ENCODE results near the gene ANO6. TPM values are rescaled to one million over a fixed set of nuclear protein-coding genes. Genes with fewer than 3 reads are reported as not detected.

Gene ANO6
- polyA plus RNA-seq, 2 donors = 2.6 to 6.9 TPM

GRCh38 chr12:45219621-45220020, 3.7 kb downstream of the ANO6 start:
- H3K4me3 ChIP-seq (ENCODE audit: low read depth in 1 of 2, low read length in 2 of 2) = no peak overlapping the region
- no peaks in the 10 kb centered on the region for H3K36me3 ChIP-seq (ENCODE audit: control insufficient read depth in 2 of 2, insufficient read depth in 2 of 2, low read length in 1 of 2)
- H3K4me1 ChIP-seq (ENCODE audit: control insufficient read depth in 2 of 2, insufficient read depth in 2 of 2, low read length in 1 of 2) = peaks cover 2 to 5% of the 10 kb centered on the region in 2 donors
- WGBS, 2 donors = 79 to 86% methylated on average over 2 of the region's 2 CpGs
- H3K27me3 ChIP-seq (ENCODE audit: control insufficient read depth in 1 of 2, insufficient read depth in 2 of 2, low read length in 2 of 2) = no peaks in the 10 kb centered on the region
- H3K27ac ChIP-seq (ENCODE audit: low read depth in 2 of 2, low read length in 1 of 2) = peak overlapping the region in 1 of 2 donors; percentile 3
- H3K9me3 ChIP-seq (ENCODE audit: control insufficient read depth in 2 of 2, insufficient read depth in 1 of 2, low read depth in 1 of 2, low read length in 1 of 2) = no peaks in the 10 kb centered on the region

- peaks cover 2 to 5% of the 10 kb centered on the region in 2 donors for H3K4me1 ChIP-seq (ENCODE audit: control insufficient read depth in 2 of 2, insufficient read depth in 2 of 2, low read length in 1 of 2)
- no peak overlapping the region for H3K27ac ChIP-seq (ENCODE audit: low read depth in 2 of 2, low read length in 1 of 2)
- no peak overlapping the region for H3K4me3 ChIP-seq (ENCODE audit: low read depth in 1 of 2, low read length in 2 of 2)
- H3K36me3 ChIP-seq (ENCODE audit: control insufficient read depth in 2 of 2, insufficient read depth in 2 of 2, low read length in 1 of 2) = no peaks in the 10 kb centered on the region
- H3K27me3 ChIP-seq (ENCODE audit: control insufficient read depth in 1 of 2, insufficient read depth in 2 of 2, low read length in 2 of 2) = no peaks in the 10 kb centered on the region
- no peaks in the 10 kb centered on the region for H3K9me3 ChIP-seq (ENCODE audit: control insufficient read depth in 2 of 2, insufficient read depth in 1 of 2, low read depth in 1 of 2, low read length in 1 of 2)
Measured at GRCh38 chr12:45220363-45220931, 4.6 kb downstream of the ANO6 start.

GRCh38 chr12:45220969-45221368, 5.1 kb downstream of the ANO6 start:
- Histone ChIP-seq H3K27ac (ENCODE audit: low read depth in 2 of 2, low read length in 1 of 2) (no peak overlapping the region), H3K36me3 (ENCODE audit: control insufficient read depth in 2 of 2, insufficient read depth in 2 of 2, low read length in 1 of 2) (no peaks in the 10 kb centered on the region), H3K9me3 (ENCODE audit: control insufficient read depth in 2 of 2, insufficient read depth in 1 of 2, low read depth in 1 of 2, low read length in 1 of 2) (no peaks in the 10 kb centered on the region), H3K4me3 (ENCODE audit: low read depth in 1 of 2, low read length in 2 of 2) (no peak overlapping the region), H3K4me1 (ENCODE audit: control insufficient read depth in 2 of 2, insufficient read depth in 2 of 2, low read length in 1 of 2) (peaks cover 2 to 5% of the 10 kb centered on the region in 2 donors), H3K27me3 (ENCODE audit: control insufficient read depth in 1 of 2, insufficient read depth in 2 of 2, low read length in 2 of 2) (no peaks in the 10 kb centered on the region)
- WGBS, 2 donors = 88 to 92% methylated on average over 6 of the region's 6 CpGs

- no peaks in the 10 kb centered on the region for H3K27me3 ChIP-seq (ENCODE audit: control insufficient read depth in 1 of 2, insufficient read depth in 2 of 2, low read length in 2 of 2)
- peaks cover 2 to 4% of the 10 kb centered on the region in 2 donors for H3K4me1 ChIP-seq (ENCODE audit: control insufficient read depth in 2 of 2, insufficient read depth in 2 of 2, low read length in 1 of 2)
- no peaks in the 10 kb centered on the region for H3K9me3 ChIP-seq (ENCODE audit: control insufficient read depth in 2 of 2, insufficient read depth in 1 of 2, low read depth in 1 of 2, low read length in 1 of 2)
- no peak overlapping the region for H3K4me3 ChIP-seq (ENCODE audit: low read depth in 1 of 2, low read length in 2 of 2)
- peak overlapping the region in 1 of 2 donors; percentile 33 for H3K27ac ChIP-seq (ENCODE audit: low read depth in 2 of 2, low read length in 1 of 2)
- WGBS, 2 donors = 47 to 75% methylated on average over 2 of the region's 2 CpGs
- no peaks in the 10 kb centered on the region for H3K36me3 ChIP-seq (ENCODE audit: control insufficient read depth in 2 of 2, insufficient read depth in 2 of 2, low read length in 1 of 2)
Measured at GRCh38 chr12:45223868-45224267, 8.0 kb downstream of the ANO6 start.

GRCh38 chr12:45224311-45224710, 8.4 kb downstream of the ANO6 start:
- H3K4me1 ChIP-seq (ENCODE audit: control insufficient read depth in 2 of 2, insufficient read depth in 2 of 2, low read length in 1 of 2) = peaks cover 2 to 3% of the 10 kb centered on the region in 2 donors
- no peaks in the 10 kb centered on the region for H3K9me3 ChIP-seq (ENCODE audit: control insufficient read depth in 2 of 2, insufficient read depth in 1 of 2, low read depth in 1 of 2, low read length in 1 of 2)
- no peak overlapping the region for H3K4me3 ChIP-seq (ENCODE audit: low read depth in 1 of 2, low read length in 2 of 2)
- WGBS, 2 donors = 45 to 46% methylated on average over 1 of the region's 1 CpG
- no peaks in the 10 kb centered on the region for H3K27me3 ChIP-seq (ENCODE audit: control insufficient read depth in 1 of 2, insufficient read depth in 2 of 2, low read length in 2 of 2)
- H3K27ac ChIP-seq (ENCODE audit: low read depth in 2 of 2, low read length in 1 of 2) = peak overlapping the region in 1 of 2 donors; percentile 33
- H3K36me3 ChIP-seq (ENCODE audit: control insufficient read depth in 2 of 2, insufficient read depth in 2 of 2, low read length in 1 of 2) = no peaks in the 10 kb centered on the region

GRCh38 chr12:45226021-45226420, 10.1 kb downstream of the ANO6 start:
- Histone ChIP-seq H3K36me3 (ENCODE audit: control insufficient read depth in 2 of 2, insufficient read depth in 2 of 2, low read length in 1 of 2) (no peaks in the 10 kb centered on the region), H3K27me3 (ENCODE audit: control insufficient read depth in 1 of 2, insufficient read depth in 2 of 2, low read length in 2 of 2) (no peaks in the 10 kb centered on the region), H3K4me1 (ENCODE audit: control insufficient read depth in 2 of 2, insufficient read depth in 2 of 2, low read length in 1 of 2) (no peaks in the 10 kb centered on the region), H3K4me3 (ENCODE audit: low read depth in 1 of 2, low read length in 2 of 2) (no peak overlapping the region), H3K27ac (ENCODE audit: low read depth in 2 of 2, low read length in 1 of 2) (no peak overlapping the region), H3K9me3 (ENCODE audit: control insufficient read depth in 2 of 2, insufficient read depth in 1 of 2, low read depth in 1 of 2, low read length in 1 of 2) (no peaks in the 10 kb centered on the region)

- Histone ChIP-seq H3K27me3 (ENCODE audit: control insufficient read depth in 1 of 2, insufficient read depth in 2 of 2, low read length in 2 of 2) (no peaks in the 10 kb centered on the region), H3K36me3 (ENCODE audit: control insufficient read depth in 2 of 2, insufficient read depth in 2 of 2, low read length in 1 of 2) (no peaks in the 10 kb centered on the region), H3K4me3 (ENCODE audit: low read depth in 1 of 2, low read length in 2 of 2) (no peak overlapping the region), H3K4me1 (ENCODE audit: control insufficient read depth in 2 of 2, insufficient read depth in 2 of 2, low read length in 1 of 2) (no peaks in the 10 kb centered on the region), H3K9me3 (ENCODE audit: control insufficient read depth in 2 of 2, insufficient read depth in 1 of 2, low read depth in 1 of 2, low read length in 1 of 2) (no peaks in the 10 kb centered on the region), H3K27ac (ENCODE audit: low read depth in 2 of 2, low read length in 1 of 2) (no peak overlapping the region)
- 87 to 88% methylated on average over 3 of the region's 3 CpGs for WGBS, 2 donors
Measured at GRCh38 chr12:45227316-45228067, 11.6 kb downstream of the ANO6 start.

GRCh38 chr12:45231515-45232145, 15.7 kb downstream of the ANO6 start:
- Histone ChIP-seq H3K36me3 (ENCODE audit: control insufficient read depth in 2 of 2, insufficient read depth in 2 of 2, low read length in 1 of 2) (no peaks in the 10 kb centered on the region), H3K27me3 (ENCODE audit: control insufficient read depth in 1 of 2, insufficient read depth in 2 of 2, low read length in 2 of 2) (no peaks in the 10 kb centered on the region), H3K27ac (ENCODE audit: low read depth in 2 of 2, low read length in 1 of 2) (peak overlapping the region in 1 of 2 donors; percentile 22), H3K4me3 (ENCODE audit: low read depth in 1 of 2, low read length in 2 of 2) (no peak overlapping the region), H3K9me3 (ENCODE audit: control insufficient read depth in 2 of 2, insufficient read depth in 1 of 2, low read depth in 1 of 2, low read length in 1 of 2) (no peaks in the 10 kb centered on the region), H3K4me1 (ENCODE audit: control insufficient read depth in 2 of 2, insufficient read depth in 2 of 2, low read length in 1 of 2) (peaks cover 3 to 6% of the 10 kb centered on the region in 2 donors)
- WGBS, 2 donors = 55 to 59% methylated on average over 3 of the region's 3 CpGs

GRCh38 chr12:45232146-45232755, 16.4 kb downstream of the ANO6 start:
- Histone ChIP-seq H3K27ac (ENCODE audit: low read depth in 2 of 2, low read length in 1 of 2) (peak overlapping the region; percentile 54 to 68), H3K9me3 (ENCODE audit: control insufficient read depth in 2 of 2, insufficient read depth in 1 of 2, low read depth in 1 of 2, low read length in 1 of 2) (no peaks in the 10 kb centered on the region), H3K4me1 (ENCODE audit: control insufficient read depth in 2 of 2, insufficient read depth in 2 of 2, low read length in 1 of 2) (peaks cover 3 to 6% of the 10 kb centered on the region in 2 donors), H3K36me3 (ENCODE audit: control insufficient read depth in 2 of 2, insufficient read depth in 2 of 2, low read length in 1 of 2) (no peaks in the 10 kb centered on the region), H3K4me3 (ENCODE audit: low read depth in 1 of 2, low read length in 2 of 2) (no peak overlapping the region), H3K27me3 (ENCODE audit: control insufficient read depth in 1 of 2, insufficient read depth in 2 of 2, low read length in 2 of 2) (no peaks in the 10 kb centered on the region)
- 81 to 87% methylated on average over 3 of the region's 3 CpGs for WGBS, 2 donors

Measured in esophagus (tissue), 2 donors.